Glutamatergic neuron (in vitro differentiated cells): ENCODE measurements around the gene FAM43A. TPM values are rescaled to one million over a fixed set of nuclear protein-coding genes. Genes with fewer than 3 reads are reported as not detected.

ENCODE experiments used
- DNase-seq: peaks from one replicate; pipeline ENCODE4 v3.0.0; 2022
- H3K27ac Mint-ChIP-seq: one replicate; pipeline ENCODE4 v1.8.0; 2020; ENCODE audit warnings: mild to moderate bottlenecking, mixed read lengths, inconsistent platforms; ENCODE audit not compliant: unreplicated experiment
- H3K27me3 Mint-ChIP-seq: one replicate; pipeline ENCODE4 v1.8.0; 2020; ENCODE audit warnings: mild to moderate bottlenecking, moderate library complexity, mixed read lengths, inconsistent platforms; ENCODE audit not compliant: unreplicated experiment
- H3K36me3 Mint-ChIP-seq: one replicate; pipeline ENCODE4 v1.8.0; 2020; ENCODE audit warnings: mild to moderate bottlenecking, mixed read lengths, inconsistent platforms; ENCODE audit not compliant: unreplicated experiment
- H3K4me1 Mint-ChIP-seq: one replicate; pipeline ENCODE4 v1.8.0; 2020; ENCODE audit warnings: mild to moderate bottlenecking, low read depth, mixed read lengths, inconsistent platforms; ENCODE audit not compliant: unreplicated experiment
- H3K4me3 Mint-ChIP-seq: one replicate; pipeline ENCODE4 v1.8.0; 2020; ENCODE audit warnings: mild to moderate bottlenecking, mixed read lengths, inconsistent platforms; ENCODE audit not compliant: unreplicated experiment
- H3K9me3 Mint-ChIP-seq: one replicate; pipeline ENCODE4 v1.8.0; 2020; ENCODE audit warnings: mild to moderate bottlenecking, moderate library complexity, mixed read lengths, inconsistent platforms; ENCODE audit not compliant: unreplicated experiment
- CTCF ChIP-seq: fragments of 200-600 bp; sonication (generic); IDR thresholded peaks from one replicate; pipeline ENCODE4 v1.5.0; 2021; ENCODE audit not compliant: partially characterized antibody, unreplicated experiment
- total RNA-seq: library from RNA; stranded (reverse); fragmentation: NEBNext Ultra II Directional; extraction: Animal tissue kit (Norgen Biotek cat#: 25700); gene quantifications from one replicate; pipeline ENCODE4 v1.2.1, GENCODE V29; 2021; ENCODE audit not compliant: unreplicated experiment

FAM43A gene
- total RNA-seq, 1 donor from 2014 or later = 21.6 TPM

GRCh38 chr3:194728986-194729385 lies 43.3 kb downstream of the FAM43A start:
- no peak for TF ChIP-seq CTCF
- Mint-ChIP-seq H3K4me3 (no peak overlapping the region), H3K4me1 (peaks cover 10% of the 10 kb centered on the region), H3K27ac (no peak overlapping the region), H3K36me3 (no peaks in the 10 kb centered on the region), H3K9me3 (peaks cover 2% of the 10 kb centered on the region), H3K27me3 (peaks cover 1% of the 10 kb centered on the region)
- DNase-seq = no peak

- no peak for TF ChIP-seq CTCF
- peaks cover 10% of the 10 kb centered on the region for H3K4me1 Mint-ChIP-seq
- H3K27me3 Mint-ChIP-seq = peaks cover 1% of the 10 kb centered on the region
- no peak overlapping the region for H3K4me3 Mint-ChIP-seq
- DNase-seq = no peak
- peaks cover 4% of the 10 kb centered on the region for H3K36me3 Mint-ChIP-seq
- H3K27ac Mint-ChIP-seq = no peak overlapping the region
- H3K9me3 Mint-ChIP-seq = peaks cover 2% of the 10 kb centered on the region
Observed at GRCh38 chr3:194730365-194730764, 44.7 kb downstream of the FAM43A start.

GRCh38 chr3:194731506-194732073 lies 45.9 kb downstream of the FAM43A start:
- Mint-ChIP-seq H3K27me3 (no peaks in the 10 kb centered on the region), H3K4me3 (no peak overlapping the region), H3K4me1 (peaks cover 10% of the 10 kb centered on the region), H3K36me3 (peaks cover 4% of the 10 kb centered on the region), H3K27ac (no peak overlapping the region), H3K9me3 (peaks cover 2% of the 10 kb centered on the region)
- no peak for TF ChIP-seq CTCF
- DNase-seq = no peak

GRCh38 chr3:194732617-194733016 lies 46.9 kb downstream of the FAM43A start:
- H3K9me3 Mint-ChIP-seq = peaks cover 2% of the 10 kb centered on the region
- peaks cover 6% of the 10 kb centered on the region for H3K4me1 Mint-ChIP-seq
- H3K27ac Mint-ChIP-seq = no peak overlapping the region
- TF ChIP-seq CTCF = no peak
- no peaks in the 10 kb centered on the region for H3K27me3 Mint-ChIP-seq
- no peak overlapping the region for H3K4me3 Mint-ChIP-seq
- peaks cover 4% of the 10 kb centered on the region for H3K36me3 Mint-ChIP-seq
- no peak for DNase-seq

GRCh38 chr3:194736277-194736895 lies 50.7 kb downstream of the FAM43A start:
- no peak overlapping the region for H3K4me3 Mint-ChIP-seq
- H3K4me1 Mint-ChIP-seq = peaks cover 28% of the 10 kb centered on the region
- H3K27ac Mint-ChIP-seq = no peak overlapping the region
- TF ChIP-seq CTCF = no peak
- no peak for DNase-seq
- peaks cover 6% of the 10 kb centered on the region for H3K27me3 Mint-ChIP-seq
- peaks cover 2% of the 10 kb centered on the region for H3K9me3 Mint-ChIP-seq
- H3K36me3 Mint-ChIP-seq = peaks cover 4% of the 10 kb centered on the region
